Right atrium auricular region (tissue), 2 donors: ENCODE measurements around the gene TMEM183A. TPM values are rescaled to one million over a fixed set of nuclear protein-coding genes. Genes with fewer than 3 reads are reported as not detected.
"Not testable (repeated sequence)": the region's sequence is repeated elsewhere in the genome, so short reads cannot be mapped to it uniquely, and the experiment has no call there.

ENCODE experiments used
- DNase-seq: peaks from one replicate; pipeline ENCODE4 v3.0.0-alpha.2; 2019; ENCODE audit warnings: low spot score
- H3K27ac ChIP-seq, 2 donors: fragments of 200-600 bp; sonication (generic); 1 replicate in 1 of 2; 2 replicates in 1 of 2; pipeline ENCODE4 v1.5.1; 2016 to 2019
- H3K27me3 ChIP-seq, 2 donors: fragments of 200-600 bp; sonication (generic); one replicate each; pipeline versions ENCODE4 v1.5.1 to v1.6.0; 2017 to 2019
- H3K36me3 ChIP-seq: fragments of 200-600 bp; sonication (generic); one replicate; pipeline ENCODE4 v1.5.1; 2016
- H3K4me1 ChIP-seq, 2 donors: fragments of 200-600 bp; sonication (generic); one replicate each; pipeline versions ENCODE4 v1.5.1 to v1.6.0; 2017 to 2019
- H3K4me3 ChIP-seq, 2 donors: fragments of 200-600 bp; sonication (generic); 1 replicate in 1 of 2; 2 replicates in 1 of 2; pipeline ENCODE4 v1.5.1; 2017 to 2019; ENCODE audit warnings: mild to moderate bottlenecking in 1 of 2, moderate library complexity in 1 of 2
- H3K9me3 ChIP-seq, 2 donors: fragments of 200-600 bp; sonication (generic); one replicate each; pipeline ENCODE4 v1.5.1; 2019
- total RNA-seq, 2 donors: library from RNA; depleted of rRNA; stranded (reverse); fragments of >200 nt; gene quantifications; one replicate each; pipeline ENCODE4 v1.1.0, GENCODE V29; 2016
- TF ChIP-seq, protein P1 (sequence below), 2 donors: fragments of 200-600 bp; sonication (generic); IDR thresholded peaks; one replicate each; pipeline ENCODE4 v1.5.1; 2019; ENCODE audit warnings: antibody characterized with exemption in 2 of 2

The TMEM183A gene
- total RNA-seq, 2 donors from 2014 or later = 29.6 to 39.1 TPM

DNA sequence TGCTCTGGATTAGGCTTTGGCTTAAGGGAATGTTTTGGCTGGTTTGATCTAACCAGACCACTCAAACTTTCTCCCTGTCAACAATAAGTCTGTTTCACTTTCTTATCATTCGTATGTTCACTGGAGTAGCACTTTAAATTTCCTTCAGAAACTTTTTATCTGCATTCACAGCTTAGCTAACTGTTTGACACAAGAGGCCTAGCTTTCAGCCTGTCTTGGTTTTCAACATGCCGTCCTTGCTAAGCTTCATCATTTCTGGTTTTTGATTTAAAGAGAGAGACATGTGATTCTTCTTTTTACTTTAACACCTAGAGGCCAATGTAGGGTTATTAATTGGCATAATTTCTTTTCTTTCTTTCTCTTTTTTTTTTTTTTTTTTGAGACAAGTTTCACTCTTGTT, 25.2 kb upstream of the TMEM183A start:
- Histone ChIP-seq H3K27me3 (no peaks in the 10 kb centered on the region), H3K4me3 (no peak overlapping the region), H3K36me3 (no peaks in the 10 kb centered on the region), H3K27ac (no peak overlapping the region), H3K4me1 (no peaks in the 10 kb centered on the region), H3K9me3 (no peaks in the 10 kb centered on the region)
- no peak for DNase-seq
- TF ChIP-seq, protein P1, sequence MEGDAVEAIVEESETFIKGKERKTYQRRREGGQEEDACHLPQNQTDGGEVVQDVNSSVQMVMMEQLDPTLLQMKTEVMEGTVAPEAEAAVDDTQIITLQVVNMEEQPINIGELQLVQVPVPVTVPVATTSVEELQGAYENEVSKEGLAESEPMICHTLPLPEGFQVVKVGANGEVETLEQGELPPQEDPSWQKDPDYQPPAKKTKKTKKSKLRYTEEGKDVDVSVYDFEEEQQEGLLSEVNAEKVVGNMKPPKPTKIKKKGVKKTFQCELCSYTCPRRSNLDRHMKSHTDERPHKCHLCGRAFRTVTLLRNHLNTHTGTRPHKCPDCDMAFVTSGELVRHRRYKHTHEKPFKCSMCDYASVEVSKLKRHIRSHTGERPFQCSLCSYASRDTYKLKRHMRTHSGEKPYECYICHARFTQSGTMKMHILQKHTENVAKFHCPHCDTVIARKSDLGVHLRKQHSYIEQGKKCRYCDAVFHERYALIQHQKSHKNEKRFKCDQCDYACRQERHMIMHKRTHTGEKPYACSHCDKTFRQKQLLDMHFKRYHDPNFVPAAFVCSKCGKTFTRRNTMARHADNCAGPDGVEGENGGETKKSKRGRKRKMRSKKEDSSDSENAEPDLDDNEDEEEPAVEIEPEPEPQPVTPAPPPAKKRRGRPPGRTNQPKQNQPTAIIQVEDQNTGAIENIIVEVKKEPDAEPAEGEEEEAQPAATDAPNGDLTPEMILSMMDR (IDR thresholded peaks at IDR 0.05) = no peak

DNA sequence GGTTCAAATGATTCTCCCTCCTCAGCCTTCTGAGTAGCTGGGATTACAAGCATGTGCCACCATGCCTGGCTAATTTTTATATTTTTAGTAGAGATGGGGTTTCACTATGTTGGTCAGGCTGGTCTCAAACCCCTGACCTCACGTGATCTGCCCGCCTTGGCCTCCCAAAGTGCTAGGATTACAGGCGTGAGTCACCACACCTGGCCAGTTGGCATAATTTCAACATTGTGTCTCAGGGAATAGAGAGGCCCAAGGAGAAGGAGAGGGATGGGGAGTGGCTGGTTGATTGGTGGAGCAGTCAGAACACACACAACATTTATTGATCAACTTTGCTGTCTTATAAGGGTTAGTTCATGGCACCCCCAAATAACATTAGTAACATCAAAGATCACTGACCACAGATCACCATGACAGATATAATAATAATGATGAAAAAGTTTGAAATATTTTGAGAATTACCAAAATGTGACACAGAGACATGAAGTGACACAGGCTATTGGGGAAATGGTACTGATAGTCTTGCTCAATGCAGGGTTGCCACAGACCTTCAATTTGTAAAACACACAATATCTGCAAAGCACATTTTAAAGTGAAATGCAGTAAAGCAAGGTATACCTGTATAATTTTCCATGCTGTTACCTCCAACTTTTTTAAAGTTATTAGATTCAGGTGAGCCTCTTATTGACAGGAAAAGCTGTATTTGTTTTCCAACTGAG, 24.3 kb upstream of the TMEM183A start:
- no peaks in the 10 kb centered on the region for H3K36me3 ChIP-seq
- H3K27ac ChIP-seq = no peak overlapping the region
- no peaks in the 10 kb centered on the region for H3K9me3 ChIP-seq
- no peaks in the 10 kb centered on the region for H3K27me3 ChIP-seq
- DNase-seq = no peak
- no peaks in the 10 kb centered on the region for H3K4me1 ChIP-seq
- TF ChIP-seq, protein P1 (IDR thresholded peaks at IDR 0.05) = no peak
- no peak overlapping the region for H3K4me3 ChIP-seq

DNA sequence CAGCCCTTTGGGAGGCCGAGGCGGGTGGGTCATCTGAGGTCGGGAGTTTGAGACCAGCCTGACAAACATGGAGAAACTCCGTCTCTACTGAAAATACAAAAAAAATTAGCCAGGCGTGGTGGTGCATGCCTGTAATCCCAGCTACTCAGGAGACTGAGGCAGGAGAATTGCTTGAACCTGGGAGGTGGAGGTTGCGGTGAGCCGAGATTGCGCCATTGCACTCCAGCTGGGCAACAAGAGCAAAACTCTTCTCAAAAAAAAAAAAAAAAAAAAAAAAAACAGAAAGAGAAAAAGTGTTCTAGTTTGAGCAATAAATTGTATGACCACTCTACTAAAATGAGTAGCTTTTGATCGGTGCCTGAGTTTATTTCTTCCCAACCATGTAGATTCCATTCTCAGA, 21.1 kb upstream of the TMEM183A start:
- DNase-seq, H3K27me3 ChIP-seq, H3K4me1 ChIP-seq: not testable (repeated sequence)

GRCh38 chr1:202987255-202987654, 19.9 kb upstream of the TMEM183A start:
- Histone ChIP-seq H3K27me3 (no peaks in the 10 kb centered on the region), H3K4me1 (no peaks in the 10 kb centered on the region), H3K27ac (no peak overlapping the region), H3K36me3 (no peaks in the 10 kb centered on the region), H3K9me3 (no peaks in the 10 kb centered on the region), H3K4me3 (no peak overlapping the region)
- TF ChIP-seq, protein P1 (IDR thresholded peaks at IDR 0.05) = no peak
- no peak for DNase-seq

More for the DNA sequence above, 21.1 kb upstream of the TMEM183A start:
- not testable (repeated sequence) for H3K27ac ChIP-seq, H3K9me3 ChIP-seq, H3K36me3 ChIP-seq, H3K4me3 ChIP-seq

DNA sequence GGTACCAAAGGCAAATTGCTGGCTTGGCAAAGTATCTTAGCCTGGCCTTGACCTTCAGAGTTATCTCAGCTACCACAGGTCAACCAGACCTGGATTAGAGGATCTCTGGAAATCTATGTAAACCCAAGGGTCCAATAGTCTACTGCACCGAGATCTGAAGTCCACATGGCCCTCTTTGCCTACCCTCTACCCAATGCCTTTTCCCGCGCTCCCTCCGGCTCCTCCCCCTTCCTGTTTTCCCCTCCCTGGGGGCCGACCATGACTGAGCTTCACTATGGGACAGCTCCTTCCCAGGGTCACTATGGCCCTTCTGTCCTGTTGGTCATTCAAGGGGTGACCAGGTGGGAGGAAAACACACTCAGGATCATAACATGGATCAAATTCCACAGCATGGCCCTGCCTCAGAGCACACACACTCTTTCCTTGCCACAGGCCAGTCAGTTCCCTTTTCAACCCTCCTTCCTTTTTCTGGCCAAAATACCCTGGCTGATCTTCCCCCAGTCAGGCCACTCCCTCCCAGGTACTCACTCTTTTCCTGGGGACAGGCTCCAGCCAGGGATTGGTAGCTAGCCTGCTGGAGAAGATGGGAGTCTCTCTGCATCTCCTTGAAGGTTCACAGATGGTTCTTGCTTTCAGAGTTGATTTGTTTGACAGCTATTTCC, 19.1 kb upstream of the TMEM183A start:
- Histone ChIP-seq H3K9me3 (no peaks in the 10 kb centered on the region), H3K27ac (no peak overlapping the region), H3K4me3 (no peak overlapping the region), H3K4me1 (no peaks in the 10 kb centered on the region), H3K36me3 (no peaks in the 10 kb centered on the region), H3K27me3 (no peaks in the 10 kb centered on the region)
- TF ChIP-seq, protein P1 (IDR thresholded peaks at IDR 0.05) = no peak
- DNase-seq = no peak

GRCh38 chr1:202989879-202990278, 17.3 kb upstream of the TMEM183A start:
- no peak overlapping the region for H3K27ac ChIP-seq
- TF ChIP-seq, protein P1 (IDR thresholded peaks at IDR 0.05) = no peak
- no peaks in the 10 kb centered on the region for H3K9me3 ChIP-seq
- H3K4me3 ChIP-seq = no peak overlapping the region
- no peaks in the 10 kb centered on the region for H3K4me1 ChIP-seq
- H3K36me3 ChIP-seq = no peaks in the 10 kb centered on the region
- no peaks in the 10 kb centered on the region for H3K27me3 ChIP-seq
- no peak for DNase-seq
